ENCODE data around the gene RTL3. TPM values are rescaled to one million over a fixed set of nuclear protein-coding genes. Genes with fewer than 3 reads are reported as not detected.

Gene RTL3
- total and polyA plus RNA-seq, 8 donors = 0.05 to 12.9 (median 0.55) TPM; not detected in 5

DNA sequence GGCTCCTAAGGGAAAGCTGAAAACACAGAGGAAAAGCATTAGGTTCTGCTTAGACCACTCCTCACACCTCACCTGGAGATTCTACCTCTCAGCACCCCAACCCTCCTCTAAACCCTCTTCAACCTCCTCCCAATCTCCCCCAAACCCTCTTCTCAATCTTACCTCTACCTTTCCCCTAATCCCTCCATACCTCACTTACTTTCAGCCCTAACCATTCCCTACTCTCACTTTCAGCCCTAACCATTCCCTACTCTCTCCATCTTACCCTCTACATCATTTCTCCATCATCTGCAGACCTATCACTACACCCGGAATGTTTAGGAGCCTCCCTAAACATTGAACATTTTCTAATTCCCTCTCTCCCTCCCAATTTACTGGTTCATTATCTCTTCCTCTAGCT, 3.5 kb downstream of the RTL3 start:
- Histone ChIP-seq H3K4me3 (no peak overlapping the region), H3K36me3 (no peaks in the 10 kb centered on the region), H3K27me3 (no peaks in the 10 kb centered on the region), H3K27ac (no peak overlapping the region), H3K4me1 (no peaks in the 10 kb centered on the region), H3K9me3 (no peaks in the 10 kb centered on the region)
- intact Hi-C loops (cut with DNase I; ENCODE audit: low total_unique reads) = no loop called here
- TF ChIP-seq POLR2A (IDR thresholded peaks at IDR 0.05) = no peak
- TF ChIP-seq CTCF (IDR thresholded peaks at IDR 0.05) = no peak
- no peak for TF ChIP-seq EP300 (IDR thresholded peaks at IDR 0.05)
- no peak for TF ChIP-seq POLR2AphosphoS5 (IDR thresholded peaks at IDR 0.05)
- 70 to 100% (median 82%) methylated on average over 1 of the region's 1 CpG for WGBS, 5 donors
- DNase-seq = no peak

DNA sequence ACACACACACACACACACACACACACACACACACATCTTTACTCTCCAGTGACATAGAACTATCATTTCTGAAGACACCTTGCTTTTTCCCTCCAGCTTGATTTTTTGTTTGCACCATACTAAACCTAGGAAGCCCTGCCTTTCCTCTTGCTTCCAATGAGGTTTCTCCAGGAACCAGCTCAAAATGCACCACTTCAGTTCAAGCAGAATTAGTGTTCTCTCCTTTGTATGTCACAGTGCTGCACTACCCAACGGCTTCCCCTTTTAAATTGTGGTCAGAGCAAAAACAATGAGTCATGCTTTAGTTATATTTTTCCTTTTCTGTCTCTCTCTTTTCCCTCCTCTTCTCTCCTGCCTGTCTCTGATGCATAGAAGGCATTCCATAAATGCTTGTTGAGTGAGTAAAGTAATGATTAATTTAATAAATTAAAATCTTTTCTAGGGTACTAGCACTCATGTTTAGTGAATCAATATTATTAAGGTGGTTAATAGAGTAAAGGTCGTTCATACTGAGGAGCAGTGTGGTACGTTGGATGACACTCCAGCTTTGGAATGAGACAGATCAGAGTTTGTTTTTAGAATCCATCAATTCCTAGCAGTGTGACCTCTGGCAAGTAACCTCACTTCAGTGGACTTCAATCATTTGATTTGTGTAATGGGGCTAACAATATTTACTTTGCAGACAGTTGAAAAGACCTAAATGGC, 5.9 kb downstream of the RTL3 start:
- H3K4me1 ChIP-seq = no peaks in the 10 kb centered on the region
- H3K27me3 ChIP-seq = no peaks in the 10 kb centered on the region
- intact Hi-C loops (cut with DNase I; ENCODE audit: low total_unique reads) = no loop called here
- H3K9me3 ChIP-seq = no peaks in the 10 kb centered on the region
- H3K4me3 ChIP-seq = no peak overlapping the region
- DNase-seq = peak in 1 of 2 donors; percentile 37
- no peaks in the 10 kb centered on the region for H3K36me3 ChIP-seq
- 18 to 28% (median 24%) methylated on average over 3 of the region's 3 CpGs for WGBS, 5 donors
- TF ChIP-seq EP300 (IDR thresholded peaks at IDR 0.05) (no peak), POLR2A (IDR thresholded peaks at IDR 0.05) (no peak), CTCF (IDR thresholded peaks at IDR 0.05) (no peak), POLR2AphosphoS5 (IDR thresholded peaks at IDR 0.05) (no peak)
- no peak overlapping the region for H3K27ac ChIP-seq

GRCh38 chrX:78650906-78651437, 8.2 kb downstream of the RTL3 start:
- Histone ChIP-seq H3K27me3 (no peaks in the 10 kb centered on the region), H3K9me3 (no peaks in the 10 kb centered on the region), H3K27ac (no peak overlapping the region), H3K4me1 (no peaks in the 10 kb centered on the region), H3K4me3 (no peak overlapping the region), H3K36me3 (no peaks in the 10 kb centered on the region)
- WGBS, 5 donors = 51 to 75% (median 63%) methylated on average over 5 of the region's 5 CpGs
- intact Hi-C loops (cut with DNase I; ENCODE audit: low total_unique reads) = no loop called here
- DNase-seq = peak in 1 of 2 donors; percentile 12
- no peak for TF ChIP-seq POLR2A (IDR thresholded peaks at IDR 0.05)
- no peak for TF ChIP-seq EP300 (IDR thresholded peaks at IDR 0.05)
- TF ChIP-seq POLR2AphosphoS5 (IDR thresholded peaks at IDR 0.05) = no peak
- TF ChIP-seq CTCF (IDR thresholded peaks at IDR 0.05) = no peak

DNA sequence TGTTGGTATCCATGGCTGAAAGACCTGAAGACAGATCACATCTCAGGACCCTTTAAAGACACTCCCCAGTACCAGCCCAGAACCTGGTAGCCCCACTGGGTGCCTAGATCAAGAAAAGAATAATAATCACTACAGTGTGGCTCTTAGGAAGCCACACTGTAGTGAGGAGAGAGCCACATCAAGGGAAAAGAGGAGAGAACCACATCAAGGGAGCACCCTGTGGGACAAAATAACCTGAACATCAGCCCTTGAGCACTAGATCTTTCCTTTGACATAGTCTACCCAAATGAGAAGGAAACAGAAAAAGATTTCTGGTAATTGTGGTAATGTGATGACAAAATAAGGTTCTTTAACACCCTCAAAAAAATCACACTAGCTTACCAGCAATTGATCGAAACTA, 15.3 kb downstream of the RTL3 start:
- intact Hi-C loops (cut with DNase I; ENCODE audit: low total_unique reads) = no loop called here
- 86 to 100% (median 93%) methylated on average over 1 of the region's 1 CpG for WGBS, 5 donors

More for the DNA sequence above, 15.3 kb downstream of the RTL3 start:
- Histone ChIP-seq H3K27me3 (peaks cover 0 to 4% (median 0%) of the 10 kb centered on the region in 3 donors), H3K27ac (no peak overlapping the region), H3K4me3 (no peak overlapping the region), H3K4me1 (no peaks in the 10 kb centered on the region), H3K9me3 (peaks cover 0 to 9% (median 0%) of the 10 kb centered on the region in 4 donors), H3K36me3 (no peaks in the 10 kb centered on the region)
- TF ChIP-seq POLR2AphosphoS5 (IDR thresholded peaks at IDR 0.05) (no peak), EP300 (IDR thresholded peaks at IDR 0.05) (no peak), CTCF (IDR thresholded peaks at IDR 0.05) (no peak), POLR2A (IDR thresholded peaks at IDR 0.05) (no peak)
- no peak for DNase-seq

Data from stomach (tissue), 9 donors.